Activated T-cell treated with anti-CD3 and anti-CD28 coated beads, Interleukin-2, amount 50 U/mL, for 4 hours (primary cell): ENCODE data around the gene NDST3. TPM values are rescaled to one million over a fixed set of nuclear protein-coding genes. Genes with fewer than 3 reads are reported as not detected.
"Not testable (repeated sequence)": the region's sequence is repeated elsewhere in the genome, so short reads cannot be mapped to it uniquely, and the experiment has no call there.

Experiments
- ATAC-seq, 2 donors: fragments of 200-7000 bp; cut with Tn5 transposase; one replicate each; pipeline ENCODE4 v1.10.0; 2021
- DNase-seq: peaks from one replicate; pipeline ENCODE4 v3.0.0-alpha.2; 2020
- H3K27me3 Mint-ChIP-seq: one replicate; pipeline ENCODE4 v1.8.0; 2021; ENCODE audit warnings: low read depth, mixed read lengths
- H3K36me3 Mint-ChIP-seq: one replicate; pipeline ENCODE4 v1.8.0; 2022; ENCODE audit warnings: mixed read lengths; ENCODE audit not compliant: insufficient read depth
- H3K4me1 Mint-ChIP-seq: one replicate; pipeline ENCODE4 v1.8.0; 2021; ENCODE audit warnings: low read depth, mixed read lengths
- H3K4me3 Mint-ChIP-seq: one replicate; pipeline ENCODE4 v1.8.0; 2021; ENCODE audit warnings: mild to moderate bottlenecking, moderate library complexity, mixed read lengths
- H3K9me3 Mint-ChIP-seq: one replicate; pipeline ENCODE4 v1.8.0; 2021; ENCODE audit warnings: mixed read lengths
- total RNA-seq, 3 donors: library from RNA; stranded (reverse); gene quantifications; one replicate each; pipeline ENCODE4 v1.2.1, GENCODE V29; 2021

NDST3 gene
- total RNA-seq, 3 donors from 2014 or later = not detected

- Mint-ChIP-seq H3K4me3 (peak overlapping the region; percentile 85), H3K36me3 (peaks cover 40% of the 10 kb centered on the region), H3K27me3 (no peaks in the 10 kb centered on the region), H3K4me1 (peaks cover 42% of the 10 kb centered on the region), H3K9me3 (no peaks in the 10 kb centered on the region)
- DNase-seq (peak; percentile 24), ATAC-seq (no peak)
Observed at GRCh38 chr4:118280501-118281218, 246.4 kb downstream of the NDST3 start.

- H3K27me3 Mint-ChIP-seq = no peaks in the 10 kb centered on the region
- DNase-seq (no peak), ATAC-seq (no peak)
- no peaks in the 10 kb centered on the region for H3K9me3 Mint-ChIP-seq
- peaks cover 42% of the 10 kb centered on the region for H3K4me1 Mint-ChIP-seq
- H3K4me3 Mint-ChIP-seq = peak overlapping the region; percentile 85
- H3K36me3 Mint-ChIP-seq = peaks cover 45% of the 10 kb centered on the region
Observed at GRCh38 chr4:118281611-118282442, 247.5 kb downstream of the NDST3 start.

GRCh38 chr4:118282692-118283091, 248.4 kb downstream of the NDST3 start:
- peaks cover 45% of the 10 kb centered on the region for H3K36me3 Mint-ChIP-seq
- H3K4me1 Mint-ChIP-seq = peaks cover 38% of the 10 kb centered on the region
- no peaks in the 10 kb centered on the region for H3K9me3 Mint-ChIP-seq
- H3K27me3 Mint-ChIP-seq = no peaks in the 10 kb centered on the region
- peak overlapping the region; percentile 27 for H3K4me3 Mint-ChIP-seq
- DNase-seq (no peak), ATAC-seq (no peak)

GRCh38 chr4:118284169-118284568, 249.9 kb downstream of the NDST3 start:
- no peaks in the 10 kb centered on the region for H3K9me3 Mint-ChIP-seq
- peaks cover 31% of the 10 kb centered on the region for H3K4me1 Mint-ChIP-seq
- ATAC-seq (no peak), DNase-seq (no peak)
- peaks cover 39% of the 10 kb centered on the region for H3K36me3 Mint-ChIP-seq
- no peaks in the 10 kb centered on the region for H3K27me3 Mint-ChIP-seq
- H3K4me3 Mint-ChIP-seq = no peak overlapping the region

- no peak overlapping the region for H3K4me3 Mint-ChIP-seq
- ATAC-seq (no peak), DNase-seq (no peak)
- H3K9me3 Mint-ChIP-seq = no peaks in the 10 kb centered on the region
- H3K27me3 Mint-ChIP-seq = no peaks in the 10 kb centered on the region
- peaks cover 25% of the 10 kb centered on the region for H3K4me1 Mint-ChIP-seq
- peaks cover 26% of the 10 kb centered on the region for H3K36me3 Mint-ChIP-seq
Observed at GRCh38 chr4:118285931-118286330, 251.6 kb downstream of the NDST3 start.

- DNase-seq (no peak), ATAC-seq (no peak)
- no peaks in the 10 kb centered on the region for H3K27me3 Mint-ChIP-seq
- H3K36me3 Mint-ChIP-seq = peaks cover 22% of the 10 kb centered on the region
- peaks cover 17% of the 10 kb centered on the region for H3K4me1 Mint-ChIP-seq
- H3K9me3 Mint-ChIP-seq = no peaks in the 10 kb centered on the region
- no peak overlapping the region for H3K4me3 Mint-ChIP-seq
Observed at GRCh38 chr4:118286685-118287084, 252.4 kb downstream of the NDST3 start.

GRCh38 chr4:118287711-118288451, 253.6 kb downstream of the NDST3 start:
- H3K4me1 Mint-ChIP-seq = peaks cover 9% of the 10 kb centered on the region
- no peaks in the 10 kb centered on the region for H3K9me3 Mint-ChIP-seq
- DNase-seq = no peak

GRCh38 chr4:118289794-118290193, 255.5 kb downstream of the NDST3 start:
- no peaks in the 10 kb centered on the region for H3K4me1 Mint-ChIP-seq
- no peak for ATAC-seq
- peaks cover 11% of the 10 kb centered on the region for H3K36me3 Mint-ChIP-seq
- H3K4me3 Mint-ChIP-seq = no peak overlapping the region
- H3K9me3 Mint-ChIP-seq = no peaks in the 10 kb centered on the region
- no peak for DNase-seq
- no peaks in the 10 kb centered on the region for H3K27me3 Mint-ChIP-seq

More at GRCh38 chr4:118287711-118288451, 253.6 kb downstream of the NDST3 start:
- ATAC-seq = no peak
- no peaks in the 10 kb centered on the region for H3K27me3 Mint-ChIP-seq
- no peak overlapping the region for H3K4me3 Mint-ChIP-seq
- H3K36me3 Mint-ChIP-seq = peaks cover 15% of the 10 kb centered on the region

- H3K4me1 Mint-ChIP-seq = no peaks in the 10 kb centered on the region
- H3K4me3 Mint-ChIP-seq = no peak overlapping the region
- ATAC-seq (no peak), DNase-seq (no peak)
- H3K9me3 Mint-ChIP-seq = no peaks in the 10 kb centered on the region
- H3K36me3 Mint-ChIP-seq = peaks cover 11% of the 10 kb centered on the region
- H3K27me3 Mint-ChIP-seq = no peaks in the 10 kb centered on the region
Observed at GRCh38 chr4:118290951-118291350, 256.7 kb downstream of the NDST3 start.

GRCh38 chr4:118296729-118297128, 262.4 kb downstream of the NDST3 start:
- Mint-ChIP-seq H3K4me1 (no peaks in the 10 kb centered on the region), H3K4me3 (no peak overlapping the region), H3K36me3 (peaks cover 2% of the 10 kb centered on the region), H3K9me3 (no peaks in the 10 kb centered on the region), H3K27me3 (no peaks in the 10 kb centered on the region)
- ATAC-seq = no peak
- no peak for DNase-seq

- ATAC-seq, H3K36me3 Mint-ChIP-seq, DNase-seq, H3K27me3 Mint-ChIP-seq, H3K9me3 Mint-ChIP-seq, H3K4me3 Mint-ChIP-seq, H3K4me1 Mint-ChIP-seq: not testable (repeated sequence)
Observed at GRCh38 chr4:118299619-118300018, 265.3 kb downstream of the NDST3 start.

- Mint-ChIP-seq H3K36me3 (no peaks in the 10 kb centered on the region), H3K4me3 (no peak overlapping the region), H3K9me3 (no peaks in the 10 kb centered on the region), H3K4me1 (no peaks in the 10 kb centered on the region), H3K27me3 (peaks cover 16% of the 10 kb centered on the region)
- ATAC-seq = no peak
- DNase-seq = no peak
Observed at GRCh38 chr4:118307643-118308042, 273.4 kb downstream of the NDST3 start.
